ENCODE measurements around the gene ALOX15. TPM values are rescaled to one million over a fixed set of nuclear protein-coding genes. Genes with fewer than 3 reads are reported as not detected.

The ALOX15 gene
- total RNA-seq, 2 experiments from 2014 or later, result 1.8 TPM; not detected in 1

DNA sequence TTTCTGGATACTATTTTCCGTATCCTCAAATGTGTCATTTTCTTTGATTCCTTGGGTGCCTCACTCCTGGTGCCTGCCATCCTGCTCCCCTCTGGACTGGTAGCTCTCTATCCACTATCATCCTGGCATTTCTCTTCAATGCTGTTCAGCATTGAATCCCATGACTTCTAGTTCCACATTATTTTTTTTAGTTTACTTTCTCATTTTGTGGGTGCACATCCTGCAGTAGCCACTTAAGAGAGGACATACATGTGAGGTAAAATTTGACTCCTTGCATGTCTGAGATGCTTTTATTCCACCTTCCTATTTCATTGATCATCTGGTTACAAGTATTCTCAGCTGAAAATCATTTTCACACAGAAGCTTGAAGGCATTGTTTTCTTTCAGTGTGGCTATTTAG, 19.1 kb downstream of the ALOX15 start:
- no peak overlapping the region for H3K4me3 ChIP-seq (ENCODE audit: low read depth, low read length, poor library complexity, severe bottlenecking)
- TF ChIP-seq EZH2phosphoT487 (IDR thresholded peaks at IDR 0.05; ENCODE audit: borderline replicate concordance, low read depth, low read length), result no peak
- H3K4me2 ChIP-seq (ENCODE audit: low read length), result no peak overlapping the region
- no TSS peak for BruUV-seq (replicated peaks)
- DNase-seq (ENCODE audit: low spot score), result no peak
- H3K4me1 ChIP-seq (ENCODE audit: insufficient read depth, low read length, poor library complexity, severe bottlenecking), result no peaks in the 10 kb centered on the region
- H3K36me3 ChIP-seq (ENCODE audit: insufficient read depth, low read length), result no peaks in the 10 kb centered on the region
- intact Hi-C loops (cut with micrococcal nuclease; ENCODE audit: unreplicated experiment), result no loop called here
- no peaks in the 10 kb centered on the region for H3K79me2 ChIP-seq (ENCODE audit: insufficient read depth, low read depth, low read length)
- H2AFZ ChIP-seq (ENCODE audit: low read length), result no peak overlapping the region
- ChIA-PET POLR2A (no interaction called here), CTCF (ENCODE audit: unreplicated experiment) (no interaction called here)
- H3K27ac ChIP-seq (ENCODE audit: low read depth, low read length, poor library complexity, severe bottlenecking), result no peak overlapping the region
- no peaks in the 10 kb centered on the region for H3K9me2 ChIP-seq (ENCODE audit: insufficient read depth, low read length)
- no peaks in the 10 kb centered on the region for H4K20me1 ChIP-seq (ENCODE audit: insufficient read depth, low read length)
- 0 out of 2 replicates have a peak, but pooled peaks cover 9% of the 10 kb centered on the region for H3K9me3 ChIP-seq (ENCODE audit: low read length)

DNA sequence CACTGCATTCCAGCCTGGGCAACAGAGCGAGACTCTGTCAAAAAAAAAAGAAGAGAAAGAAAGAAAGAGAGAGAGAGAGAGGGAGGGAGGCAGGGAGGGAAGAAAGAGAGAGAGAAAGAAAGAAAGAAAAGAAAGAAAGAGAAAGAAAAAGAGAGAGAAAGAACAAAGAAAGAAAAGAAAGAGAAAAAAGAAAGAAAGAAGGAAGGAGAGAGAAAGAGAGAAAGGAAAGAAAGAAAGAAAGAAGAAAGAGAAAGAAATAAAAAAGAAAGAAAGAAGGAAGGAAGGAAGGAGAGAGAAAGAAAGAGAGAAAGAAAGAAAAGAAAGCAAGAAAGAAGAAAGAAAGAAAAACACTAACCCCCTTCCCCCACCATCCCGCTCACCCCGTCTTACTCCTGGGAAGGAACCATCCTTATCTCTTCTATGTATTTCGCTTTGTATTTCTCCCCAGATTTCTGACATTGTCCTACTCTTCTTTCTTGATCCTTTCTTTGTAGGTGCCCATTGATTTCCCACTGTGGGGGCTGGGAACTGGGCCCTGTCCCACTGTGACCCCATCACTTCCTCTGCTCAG, 20.9 kb downstream of the ALOX15 start:
- Histone ChIP-seq H3K4me2 (ENCODE audit: low read length) (no peak overlapping the region), H3K27ac (ENCODE audit: low read depth, low read length, poor library complexity, severe bottlenecking) (no peak overlapping the region), H3K79me2 (ENCODE audit: insufficient read depth, low read depth, low read length) (no peaks in the 10 kb centered on the region), H3K9me2 (ENCODE audit: insufficient read depth, low read length) (no peaks in the 10 kb centered on the region), H3K9me3 (ENCODE audit: low read length) (0 out of 2 replicates have a peak, but pooled peaks cover 9% of the 10 kb centered on the region), H4K20me1 (ENCODE audit: insufficient read depth, low read length) (no peaks in the 10 kb centered on the region), H3K4me1 (ENCODE audit: insufficient read depth, low read length, poor library complexity, severe bottlenecking) (no peaks in the 10 kb centered on the region), H3K4me3 (ENCODE audit: low read depth, low read length, poor library complexity, severe bottlenecking) (no peak overlapping the region), H2AFZ (ENCODE audit: low read length) (no peak overlapping the region), H3K36me3 (ENCODE audit: insufficient read depth, low read length) (no peaks in the 10 kb centered on the region)
- ChIA-PET CTCF (ENCODE audit: unreplicated experiment) (no interaction called here), POLR2A (no interaction called here)
- BruUV-seq (replicated peaks), result no TSS peak
- no peak for DNase-seq (ENCODE audit: low spot score)
- intact Hi-C loops (cut with micrococcal nuclease; ENCODE audit: unreplicated experiment), result no loop called here
- no peak for TF ChIP-seq EZH2phosphoT487 (IDR thresholded peaks at IDR 0.05; ENCODE audit: borderline replicate concordance, low read depth, low read length)
- no peak for TF ChIP-seq CTCF (conservative IDR thresholded peaks at IDR 0.05; ENCODE audit: low read length)

- no peak for DNase-seq (ENCODE audit: low spot score)
- H2AFZ ChIP-seq (ENCODE audit: low read length), result no peak overlapping the region
- H3K4me2 ChIP-seq (ENCODE audit: low read length), result no peak overlapping the region
- TF ChIP-seq CTCF (conservative IDR thresholded peaks at IDR 0.05; ENCODE audit: low read length) (no peak), EZH2phosphoT487 (IDR thresholded peaks at IDR 0.05; ENCODE audit: borderline replicate concordance, low read depth, low read length) (no peak)
- no peaks in the 10 kb centered on the region for H3K4me1 ChIP-seq (ENCODE audit: insufficient read depth, low read length, poor library complexity, severe bottlenecking)
- H3K27ac ChIP-seq (ENCODE audit: low read depth, low read length, poor library complexity, severe bottlenecking), result no peak overlapping the region
- POLR2A ChIA-PET, result no interaction called here
- intact Hi-C loops (cut with micrococcal nuclease; ENCODE audit: unreplicated experiment), result loop anchor here (5.0 kb wide), 1 partner anchor 200 kb away; no protein-coding TSS in a partner anchor
- H3K79me2 ChIP-seq (ENCODE audit: insufficient read depth, low read depth, low read length), result no peaks in the 10 kb centered on the region
- no peak overlapping the region for H3K4me3 ChIP-seq (ENCODE audit: low read depth, low read length, poor library complexity, severe bottlenecking)
- no TSS peak for BruUV-seq (replicated peaks)
- 0 out of 2 replicates have a peak, but pooled peaks cover 9% of the 10 kb centered on the region for H3K9me3 ChIP-seq (ENCODE audit: low read length)
- no peaks in the 10 kb centered on the region for H3K36me3 ChIP-seq (ENCODE audit: insufficient read depth, low read length)
- no peaks in the 10 kb centered on the region for H3K9me2 ChIP-seq (ENCODE audit: insufficient read depth, low read length)
- no peaks in the 10 kb centered on the region for H4K20me1 ChIP-seq (ENCODE audit: insufficient read depth, low read length)
- CTCF ChIA-PET (ENCODE audit: unreplicated experiment), result no interaction called here
These were observed 23.7 kb downstream of the ALOX15 start for GRCh38 chr17:4617590-4618351.

Measured in OCI-LY7 (cell line).